SK-N-SH treated with all-trans-retinoic acid at 6 μM for 48 hours (cell line): Measurements from ENCODE around the gene SERPINB5.

Experiments used
- ARNTL ChIP-seq: fragments of 450-650 bp; formaldehyde crosslinking; IDR thresholded peaks from 2 replicates; pipeline ENCODE4 v1.5.0; 2020; ENCODE audit warnings: low read depth, mild to moderate bottlenecking, moderate library complexity, borderline replicate concordance
- CREB5 ChIP-seq: fragments of 250-450 bp; sonication (Bioruptor Pico); IDR thresholded peaks from 2 replicates; pipeline ENCODE4 v1.5.1; 2020; ENCODE audit warnings: low read depth, mild to moderate bottlenecking, moderate library complexity
- CSDC2 ChIP-seq: fragments of 250-450 bp; sonication (Bioruptor Pico); IDR thresholded peaks from 2 replicates; pipeline ENCODE4 v1.5.0; 2020; ENCODE audit warnings: mild to moderate bottlenecking, moderate library complexity
- GLIS3 ChIP-seq: fragments of 250-450 bp; sonication (Bioruptor Pico); IDR thresholded peaks from 2 replicates; pipeline ENCODE4 v1.5.0; 2020; ENCODE audit warnings: mild to moderate bottlenecking, moderate library complexity
- RARB ChIP-seq: fragments of 250-450 bp; sonication (Bioruptor Pico); IDR thresholded peaks from 2 replicates; pipeline ENCODE4 v1.8.0; 2021; ENCODE audit warnings: mild to moderate bottlenecking, moderate library complexity
- SNAI2 ChIP-seq: fragments of 250-450 bp; sonication (Bioruptor Pico); IDR thresholded peaks from 2 replicates; pipeline ENCODE4 v1.5.0; 2020; ENCODE audit warnings: mild to moderate bottlenecking, moderate library complexity
- TCF4 ChIP-seq: fragments of 250-450 bp; sonication (Bioruptor Pico); IDR thresholded peaks from 2 replicates; pipeline ENCODE4 v1.8.0; 2021; ENCODE audit warnings: mild to moderate bottlenecking, moderate library complexity, borderline replicate concordance
- TOX ChIP-seq: fragments of 250-450 bp; sonication (Bioruptor Pico); IDR thresholded peaks from 2 replicates; pipeline ENCODE4 v1.8.0; 2021; ENCODE audit warnings: mild to moderate bottlenecking, moderate library complexity, borderline replicate concordance
- ZC3H10 ChIP-seq: fragments of 250-450 bp; sonication (Bioruptor Pico); IDR thresholded peaks from 2 replicates; pipeline ENCODE4 v1.5.1; 2021; ENCODE audit warnings: mild to moderate bottlenecking, moderate library complexity
- ZFP3 ChIP-seq: fragments of 250-450 bp; sonication (Bioruptor Pico); IDR thresholded peaks from 2 replicates; pipeline ENCODE4 v1.5.0; 2020; ENCODE audit warnings: mild to moderate bottlenecking, moderate library complexity
- ZFP30 ChIP-seq: fragments of 450-650 bp; formaldehyde crosslinking; IDR thresholded peaks from 2 replicates; pipeline ENCODE4 v1.5.0; 2022; ENCODE audit warnings: mild to moderate bottlenecking, moderate library complexity
- ZNF565 ChIP-seq: fragments of 450-650 bp; formaldehyde crosslinking; conservative IDR thresholded peaks from 2 replicates; pipeline ENCODE4 v1.5.0; 2020; ENCODE audit warnings: low read depth, mild to moderate bottlenecking, moderate library complexity
- ZNF70 ChIP-seq: fragments of 450-650 bp; formaldehyde crosslinking; IDR thresholded peaks from 2 replicates; pipeline ENCODE4 v1.5.0; 2020; ENCODE audit warnings: mild to moderate bottlenecking, moderate library complexity

- no peak for TF ChIP-seq ZNF565 (CRISPR knock-in tag)
- no peak for TF ChIP-seq CREB5 (CRISPR knock-in tag)
- no peak for TF ChIP-seq ARNTL (CRISPR knock-in tag)
- no peak for TF ChIP-seq ZFP3 (CRISPR knock-in tag)
- no peak for TF ChIP-seq ZFP30 (CRISPR knock-in tag)
- no peak for TF ChIP-seq GLIS3 (CRISPR knock-in tag)
- TF ChIP-seq ZNF70 (CRISPR knock-in tag), result no peak
- no peak for TF ChIP-seq SNAI2 (CRISPR knock-in tag)
- no peak for TF ChIP-seq TOX
- TF ChIP-seq TCF4 (CRISPR knock-in tag), result no peak
- no peak for TF ChIP-seq CSDC2 (CRISPR knock-in tag)
- no peak for TF ChIP-seq ZC3H10 (CRISPR knock-in tag)
- no peak for TF ChIP-seq RARB (CRISPR knock-in tag)
Measured at GRCh38 chr18:63514326-63514725, 37.6 kb downstream of the SERPINB5 start.
